HEK293T (cell line): ENCODE results near the gene DOCK3.
"Not testable (repeated sequence)": the region's sequence is repeated elsewhere in the genome, so short reads cannot be mapped to it uniquely, and the experiment has no call there.

Experiments used
- ARNT ChIP-seq: fragments of 450-650 bp; IDR thresholded peaks from 2 replicates; pipeline ENCODE4 v1.6.1; 2017; ENCODE audit warnings: mild to moderate bottlenecking
- BHLHE40 ChIP-seq: fragments of 450-650 bp; IDR thresholded peaks from 2 replicates; pipeline ENCODE4 v1.6.1; 2016; ENCODE audit warnings: mild to moderate bottlenecking, moderate library complexity, borderline replicate concordance
- CTBP1 ChIP-seq: fragments of 450-650 bp; IDR thresholded peaks from 2 replicates; pipeline ENCODE4 v1.6.1; 2016; ENCODE audit warnings: borderline replicate concordance
- ELF4 ChIP-seq: fragments of 450-650 bp; IDR thresholded peaks from 2 replicates; pipeline ENCODE4 v1.6.1; 2017; ENCODE audit warnings: antibody characterized with exemption
- FOXA1 ChIP-seq: fragments of 450-650 bp; IDR thresholded peaks from 2 replicates; pipeline ENCODE4 v1.6.1; 2016; ENCODE audit warnings: mild to moderate bottlenecking
- FOXK2 ChIP-seq: fragments of 450-650 bp; IDR thresholded peaks from 2 replicates; pipeline ENCODE4 v1.6.1; 2016; ENCODE audit warnings: mild to moderate bottlenecking
- FOXM1 ChIP-seq: fragments of 450-650 bp; IDR thresholded peaks from 2 replicates; pipeline ENCODE4 v1.6.1; 2017; ENCODE audit warnings: mild to moderate bottlenecking, borderline replicate concordance
- L3MBTL2 ChIP-seq: fragments of 450-650 bp; conservative IDR thresholded peaks from 2 replicates; pipeline ENCODE4 v1.6.1; 2016; ENCODE audit warnings: mild to moderate bottlenecking
- LEF1 ChIP-seq: fragments of 450-650 bp; IDR thresholded peaks from 2 replicates; pipeline ENCODE4 v1.6.1; 2017; ENCODE audit warnings: mild to moderate bottlenecking, borderline replicate concordance
- PKNOX1 ChIP-seq: fragments of 450-650 bp; IDR thresholded peaks from 2 replicates; pipeline ENCODE4 v1.6.1; 2016
- SP1 ChIP-seq: fragments of 450-650 bp; IDR thresholded peaks from 2 replicates; pipeline ENCODE4 v1.6.1; 2017
- SUZ12 ChIP-seq: fragments of 450-650 bp; IDR thresholded peaks from 2 replicates; pipeline ENCODE4 v1.6.1; 2016; ENCODE audit warnings: mild to moderate bottlenecking
- TARDBP ChIP-seq: fragments of 450-650 bp; IDR thresholded peaks from 2 replicates; pipeline ENCODE4 v1.6.1; 2016

GRCh38 chr3:51387281-51387680, 712.6 kb downstream of the DOCK3 start:
- TF ChIP-seq TARDBP, ELF4, LEF1, FOXK2, SP1, ARNT, BHLHE40, SUZ12, PKNOX1, FOXA1, FOXM1, L3MBTL2, CTBP1: not testable (repeated sequence)
